GM19099 (cell line): ENCODE results near the gene ERI3.

Source experiments
- POLR2A ChIP-seq: IDR thresholded peaks from 3 replicates; pipeline ENCODE4 v1.6.1; 2011; ENCODE audit warnings: low read depth; ENCODE audit not compliant: insufficient read length; ENCODE audit errors: extremely low read depth

Gene ERI3

DNA sequence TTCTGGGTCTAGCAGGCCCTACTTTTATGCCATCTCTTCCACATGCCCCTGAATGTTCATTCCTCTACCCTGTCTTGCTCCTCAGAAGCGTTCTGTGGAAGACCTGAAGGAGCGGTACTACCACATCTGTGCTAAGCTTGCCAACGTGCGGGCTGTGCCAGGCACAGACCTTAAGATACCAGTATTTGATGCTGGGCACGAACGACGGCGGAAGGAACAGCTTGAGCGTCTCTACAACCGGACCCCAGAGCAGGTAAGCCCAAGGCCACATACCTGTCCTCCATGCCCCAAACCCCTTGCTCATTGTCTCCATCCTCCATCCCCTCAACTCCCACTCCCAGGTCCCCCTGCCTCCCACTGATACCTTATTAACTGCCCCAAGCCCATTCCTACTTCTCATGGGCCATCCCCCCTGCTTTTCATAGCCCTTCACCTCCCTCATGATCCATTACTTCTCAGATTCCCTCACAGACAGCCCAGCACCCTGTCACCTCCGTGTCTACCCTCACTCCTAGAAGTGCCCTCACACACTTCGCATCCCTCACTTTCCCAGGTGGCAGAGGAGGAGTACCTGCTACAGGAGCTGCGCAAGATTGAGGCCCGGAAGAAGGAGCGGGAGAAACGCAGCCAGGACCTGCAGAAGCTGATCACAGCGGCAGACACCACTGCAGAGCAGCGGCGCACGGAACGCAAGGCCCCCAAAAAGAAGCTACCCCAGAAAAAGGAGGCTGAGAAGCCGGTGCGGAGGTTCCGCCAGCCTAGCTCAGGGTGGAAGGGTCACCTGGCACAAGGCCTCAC lies 136.4 kb downstream of the ERI3 start:
- no peak for TF ChIP-seq POLR2A

DNA sequence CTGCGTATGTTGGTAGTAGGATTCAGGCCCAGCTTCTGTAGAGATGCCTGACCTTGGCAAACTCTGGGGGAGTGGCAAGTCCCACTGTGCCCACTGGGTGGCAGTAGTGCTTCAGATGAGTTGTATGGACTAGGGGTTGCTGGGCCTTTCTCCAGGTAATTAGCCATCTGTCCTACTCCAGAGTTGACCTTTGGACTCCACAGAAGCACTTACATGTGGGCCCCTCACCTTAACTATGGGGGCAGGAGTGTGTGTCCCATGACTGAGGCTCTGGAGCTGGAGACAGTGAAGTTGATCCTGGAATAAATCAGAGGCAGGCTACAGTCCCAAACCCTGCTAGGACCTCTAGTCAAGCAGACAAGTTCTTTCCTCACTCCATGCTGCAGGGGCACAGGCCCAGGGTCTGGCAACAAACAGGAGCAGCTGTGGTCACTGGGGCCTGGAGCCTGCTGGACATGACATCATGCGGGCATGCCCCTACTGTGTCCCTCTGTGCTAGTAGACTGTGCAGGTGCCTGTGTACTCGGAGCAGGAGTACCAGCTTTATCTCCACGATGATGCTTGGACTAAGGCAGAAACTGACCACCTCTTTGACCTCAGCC lies 137.1 kb downstream of the ERI3 start:
- no peak for TF ChIP-seq POLR2A

DNA sequence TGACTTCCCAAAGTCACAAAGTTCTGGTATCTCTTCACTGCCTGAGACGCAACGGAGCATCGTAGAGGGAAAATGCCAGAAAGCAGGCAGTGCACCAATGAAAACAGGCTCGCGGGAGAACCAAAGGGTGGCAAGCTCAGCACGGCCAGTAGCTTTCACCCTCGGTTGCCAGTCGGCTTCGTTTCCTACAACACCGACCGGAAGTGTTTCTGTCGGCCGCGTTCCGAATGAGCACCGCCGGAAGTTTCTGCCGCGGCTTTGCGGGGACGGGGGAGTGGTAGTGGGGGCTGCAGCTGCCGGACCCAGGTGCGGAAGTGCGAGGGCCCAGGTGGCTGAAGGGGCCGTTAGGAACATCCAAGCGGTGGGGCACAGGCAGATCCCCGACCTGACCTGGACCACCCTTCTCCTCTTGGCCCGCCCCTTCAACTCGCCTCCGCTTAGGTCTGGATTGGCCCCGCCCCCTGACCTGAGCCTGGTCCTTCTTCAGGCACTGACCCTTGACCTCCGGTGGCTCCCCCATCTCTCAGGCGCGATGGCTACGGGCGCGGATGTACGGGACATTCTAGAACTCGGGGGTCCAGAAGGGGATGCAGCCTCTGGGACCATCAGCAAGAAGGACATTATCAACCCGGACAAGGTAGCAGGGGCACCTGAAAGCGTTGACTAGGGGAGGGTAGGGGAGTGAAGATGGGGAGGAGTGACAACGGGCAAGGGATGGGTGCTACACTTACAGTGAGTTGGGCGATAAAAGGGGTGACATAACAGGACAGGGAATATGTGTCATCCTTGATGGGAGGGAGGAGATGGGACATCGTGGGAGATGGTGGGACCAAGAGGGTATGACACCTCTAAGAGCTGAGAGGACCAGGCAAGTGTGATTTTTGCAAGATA lies 141.6 kb downstream of the ERI3 start, which contains the start of gene DMAP1:
TSS of gene DMAP1 (plus strand) at position 250 of the 891 bp plus-strand sequence. CDS start at position 533, 283 bp downstream.
- TF ChIP-seq POLR2A = peak; percentile 74

DNA sequence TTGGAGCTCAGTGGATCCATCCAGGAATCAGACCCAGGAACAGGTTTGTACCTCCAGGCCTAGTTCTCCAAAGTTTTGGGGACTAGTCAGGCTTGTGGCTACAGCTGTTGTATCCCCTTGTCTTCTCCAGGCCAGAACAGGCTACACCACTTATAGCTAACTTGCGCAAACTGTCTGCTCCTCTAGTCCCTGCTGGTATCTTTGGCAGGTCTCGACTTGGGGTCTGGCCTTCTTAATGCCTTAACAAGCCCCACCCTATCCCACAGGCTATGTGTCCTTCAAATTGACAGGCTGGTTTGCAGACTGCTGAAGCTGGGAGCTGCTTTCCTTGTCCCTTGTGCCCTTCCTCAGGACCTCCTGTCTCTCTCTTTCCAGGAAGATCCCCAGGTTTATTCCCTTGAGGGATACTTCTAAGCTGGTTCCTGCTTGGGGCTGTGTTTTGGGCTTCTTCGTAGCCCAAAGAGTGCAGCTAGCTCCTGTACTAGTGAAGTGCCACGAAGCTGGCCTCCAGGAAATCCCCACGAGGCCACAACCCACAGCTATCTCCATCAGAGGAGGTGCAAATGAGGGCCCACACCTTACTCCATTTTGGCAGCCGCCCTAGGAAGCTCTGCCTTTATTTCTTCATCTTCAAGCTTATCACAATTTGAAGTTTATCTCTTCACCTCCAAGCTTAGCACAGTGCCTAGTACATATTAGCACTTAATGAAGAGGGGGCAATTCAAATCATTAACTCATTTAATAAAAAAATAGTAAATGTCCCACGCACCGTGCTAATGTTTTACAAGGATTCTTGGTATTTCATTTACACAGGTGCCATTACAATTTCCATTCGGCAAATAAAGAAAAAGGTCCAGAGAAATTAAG lies 142.5 kb downstream of the ERI3 start:
- no peak for TF ChIP-seq POLR2A

DNA sequence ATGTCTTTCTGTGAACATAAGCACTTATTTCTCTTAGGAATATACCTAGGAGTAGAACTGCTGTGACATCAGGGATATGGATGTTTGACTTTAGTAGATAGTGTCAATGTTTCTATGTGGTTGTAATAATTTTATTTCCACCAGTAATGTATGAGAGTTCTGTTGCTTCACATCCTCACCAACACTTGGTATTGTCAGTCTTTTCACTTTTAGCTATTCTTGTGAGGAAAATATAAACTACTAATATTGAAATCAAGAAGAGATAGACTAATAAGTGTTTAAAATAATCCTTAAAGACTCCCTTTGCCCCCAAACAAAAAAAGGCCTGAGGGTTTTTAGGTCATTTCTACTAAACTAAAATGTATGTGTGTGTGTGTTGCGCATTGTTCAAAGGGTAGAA lies 144.5 kb downstream of the ERI3 start:
- TF ChIP-seq POLR2A = no peak

DNA sequence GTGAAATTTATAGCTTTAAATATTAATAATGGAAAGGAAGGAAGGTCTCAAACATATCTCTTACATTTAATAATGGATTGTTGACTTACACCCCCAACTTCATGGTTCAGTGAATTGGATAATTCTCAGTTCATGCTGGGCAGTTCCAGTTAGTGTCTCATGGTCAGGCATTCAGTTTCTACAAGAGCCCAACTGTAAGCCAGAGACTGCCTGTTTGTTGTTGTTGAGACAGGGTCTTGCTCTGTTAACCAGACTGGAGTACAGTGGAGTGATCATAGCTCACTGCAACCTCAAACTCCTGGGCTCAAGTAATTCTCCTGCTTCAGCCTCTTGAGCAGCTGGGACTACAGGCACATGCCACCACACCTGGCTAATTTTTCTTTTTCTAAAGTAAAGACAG lies 146.8 kb downstream of the ERI3 start:
- no peak for TF ChIP-seq POLR2A

DNA sequence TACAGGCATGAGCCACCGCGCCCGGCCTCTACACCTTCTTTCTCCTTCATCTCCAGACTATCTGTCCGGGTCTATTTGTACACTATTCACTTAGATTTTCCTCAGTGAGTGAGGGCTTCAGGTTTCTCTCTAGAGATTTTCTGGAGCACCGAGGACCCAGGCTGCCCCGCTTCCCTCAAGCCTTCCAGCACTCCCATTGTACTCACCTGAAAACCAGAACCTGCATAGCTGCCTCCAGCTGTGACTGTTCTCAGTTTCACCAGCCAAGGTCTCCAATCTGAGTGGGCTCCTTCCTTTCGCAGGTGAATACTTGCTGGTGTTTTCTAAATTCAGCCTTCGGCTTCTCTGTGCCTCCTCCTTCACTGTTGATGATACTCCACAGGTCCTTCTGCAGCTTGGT lies 154.7 kb downstream of the ERI3 start:
- no peak for TF ChIP-seq POLR2A

DNA sequence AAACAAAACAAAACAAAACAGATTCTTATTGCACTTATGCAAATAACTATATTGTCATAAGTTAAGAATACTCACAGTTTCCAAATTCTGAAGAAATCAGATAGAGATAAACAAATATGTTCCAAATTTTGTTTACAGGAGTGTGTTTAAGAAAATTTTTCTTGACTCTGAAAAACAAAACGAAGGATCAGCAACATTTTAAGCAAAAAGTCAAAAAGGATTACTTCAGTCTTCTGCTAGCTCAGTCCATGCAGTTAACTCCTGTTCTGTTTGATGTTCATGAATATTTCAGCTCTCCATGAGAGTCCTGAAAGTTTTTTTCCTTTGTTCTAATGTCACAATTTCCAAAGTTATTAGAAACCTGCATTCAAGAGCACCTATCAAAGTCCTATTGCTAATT lies 180.4 kb downstream of the ERI3 start:
- TF ChIP-seq POLR2A = no peak
